ENCODE measurements around the gene PIP4K2A. TPM values are rescaled to one million over a fixed set of nuclear protein-coding genes. Genes with fewer than 3 reads are reported as not detected.

The PIP4K2A gene
- total and polyA plus RNA-seq, 2 donors (not counting 3 experiments of a cell fraction or from before 2014, with no cell fraction given): 11.8 to 32.6 TPM

DNA sequence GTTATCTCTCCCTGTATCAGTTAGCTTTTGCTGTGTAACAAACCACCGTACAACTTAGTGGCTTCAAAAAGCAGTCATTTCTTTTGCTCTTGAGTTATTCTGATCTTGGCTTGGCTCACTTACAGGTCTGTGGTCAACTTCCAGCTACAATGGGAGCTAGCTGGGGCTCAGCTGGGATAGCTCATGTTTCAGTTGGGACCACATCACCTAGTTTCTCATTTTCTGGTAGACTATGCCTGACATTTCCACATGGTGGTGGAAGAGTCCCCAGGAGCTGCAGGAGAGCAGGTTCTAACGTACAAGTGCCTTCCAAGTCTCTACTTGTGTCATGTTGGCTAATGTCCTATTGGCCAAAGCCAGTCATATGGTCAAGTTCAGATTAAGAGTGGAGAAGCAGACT, 25.8 kb upstream of the PIP4K2A start:
- BruUV-seq (replicated peaks): no TSS peak

More for the DNA sequence above, 25.8 kb upstream of the PIP4K2A start:
- ChIA-PET POLR2A (no interaction called here), CTCF (interaction anchor here (1.4 to 2.4 kb wide), 2 partner anchors 11 to 122 kb away, joined by 3 to 12 read pairs; no protein-coding TSS in a partner anchor)
- TF ChIP-seq JUN (IDR thresholded peaks at IDR 0.05; ENCODE audit: borderline replicate concordance, insufficient read depth, insufficient read length, low read depth): no peak
- TF ChIP-seq FOS (IDR thresholded peaks at IDR 0.05; ENCODE audit: borderline replicate concordance, insufficient read depth, low read length): no peak
- no peak for TF ChIP-seq POLR2AphosphoS5 (IDR thresholded peaks at IDR 0.05; ENCODE audit: insufficient read depth, low read depth, low read length)
- no peak for TF ChIP-seq POLR2A (IDR thresholded peaks at IDR 0.05; ENCODE audit: low read depth, low read length)
- TF ChIP-seq, protein P1, sequence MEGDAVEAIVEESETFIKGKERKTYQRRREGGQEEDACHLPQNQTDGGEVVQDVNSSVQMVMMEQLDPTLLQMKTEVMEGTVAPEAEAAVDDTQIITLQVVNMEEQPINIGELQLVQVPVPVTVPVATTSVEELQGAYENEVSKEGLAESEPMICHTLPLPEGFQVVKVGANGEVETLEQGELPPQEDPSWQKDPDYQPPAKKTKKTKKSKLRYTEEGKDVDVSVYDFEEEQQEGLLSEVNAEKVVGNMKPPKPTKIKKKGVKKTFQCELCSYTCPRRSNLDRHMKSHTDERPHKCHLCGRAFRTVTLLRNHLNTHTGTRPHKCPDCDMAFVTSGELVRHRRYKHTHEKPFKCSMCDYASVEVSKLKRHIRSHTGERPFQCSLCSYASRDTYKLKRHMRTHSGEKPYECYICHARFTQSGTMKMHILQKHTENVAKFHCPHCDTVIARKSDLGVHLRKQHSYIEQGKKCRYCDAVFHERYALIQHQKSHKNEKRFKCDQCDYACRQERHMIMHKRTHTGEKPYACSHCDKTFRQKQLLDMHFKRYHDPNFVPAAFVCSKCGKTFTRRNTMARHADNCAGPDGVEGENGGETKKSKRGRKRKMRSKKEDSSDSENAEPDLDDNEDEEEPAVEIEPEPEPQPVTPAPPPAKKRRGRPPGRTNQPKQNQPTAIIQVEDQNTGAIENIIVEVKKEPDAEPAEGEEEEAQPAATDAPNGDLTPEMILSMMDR (IDR thresholded peaks at IDR 0.05; ENCODE audit: extremely low read depth in 1 of 2, insufficient read depth in 1 of 2, low read depth in 1 of 2, low read length in 2 of 2): no peak
- no peak for TF ChIP-seq MYC (IDR thresholded peaks at IDR 0.05; ENCODE audit: low read depth, low read length)
- TF ChIP-seq EZH2 (IDR thresholded peaks at IDR 0.05; ENCODE audit: borderline replicate concordance, low read depth, low read length, severe bottlenecking): no peak
- TF ChIP-seq, protein P2, sequence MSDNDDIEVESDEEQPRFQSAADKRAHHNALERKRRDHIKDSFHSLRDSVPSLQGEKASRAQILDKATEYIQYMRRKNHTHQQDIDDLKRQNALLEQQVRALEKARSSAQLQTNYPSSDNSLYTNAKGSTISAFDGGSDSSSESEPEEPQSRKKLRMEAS (IDR thresholded peaks at IDR 0.05; ENCODE audit: insufficient read depth, insufficient read length): no peak
- TF ChIP-seq GATA2 (IDR thresholded peaks at IDR 0.05; ENCODE audit: insufficient read depth, insufficient read length, low read depth, low read length): no peak
- dilution Hi-C loops (cut with MboI; ENCODE audit: extremely low pct_ligation_motif_present, low sequenced_read_pairs): no loop called here
- H2AFZ ChIP-seq (ENCODE audit: low read depth, low read length): no peak overlapping the region
- intact Hi-C loops (cut with micrococcal nuclease): no loop called here
- no peaks in the 10 kb centered on the region for H4K20me1 ChIP-seq (replicated peaks; ENCODE audit: control insufficient read depth, extremely low read depth, insufficient read depth, low read length)
- FAIRE-seq (no peak), DNase-seq (ENCODE audit: low read depth, low spot score) (no peak)
- no peaks in the 10 kb centered on the region for H3K36me3 ChIP-seq (ENCODE audit: control insufficient read depth in 2 of 2, extremely low read depth in 1 of 2, insufficient read depth in 2 of 2, low read length in 2 of 2)
- peaks cover 5% of the 10 kb centered on the region for H3K4me1 ChIP-seq (ENCODE audit: control insufficient read depth, extremely low read depth, insufficient read depth, low read length)
- H3K27me3 ChIP-seq (ENCODE audit: control insufficient read depth in 2 of 2, insufficient read depth in 2 of 2, low read length in 2 of 2): no peaks in the 10 kb centered on the region
- H3K9me3 ChIP-seq (replicated peaks; ENCODE audit: control insufficient read depth, insufficient read depth, low read length): no peaks in the 10 kb centered on the region
- no peak overlapping the region for H3K4me3 ChIP-seq (replicated peaks in 1 of 3; ENCODE audit: insufficient read depth in 1 of 3, low read depth in 1 of 3, low read length in 3 of 3)
- no peaks in the 10 kb centered on the region for H3K79me2 ChIP-seq (ENCODE audit: control insufficient read depth, insufficient read depth, low read length)
- no peaks in the 10 kb centered on the region for H3K9me1 ChIP-seq (replicated peaks; ENCODE audit: control insufficient read depth, extremely low read depth, insufficient read depth, low read length)
- no peak overlapping the region for H3K9ac ChIP-seq (replicated peaks; ENCODE audit: extremely low read depth, insufficient read depth, low read length)
- no peak overlapping the region for H3K4me2 ChIP-seq (ENCODE audit: insufficient read depth, low read length)
- H3K27ac ChIP-seq (ENCODE audit: insufficient read depth, low read depth, low read length): no peak overlapping the region
